ENCODE data around the gene CHCHD1.
"Not testable (repeated sequence)": the region's sequence is repeated elsewhere in the genome, so short reads cannot be mapped to it uniquely, and the experiment has no call there.

The CHCHD1 gene

GRCh38 chr10:73791871-73792400 is 10.1 kb downstream of the CHCHD1 start:
- no peak for DNase-seq (ENCODE audit: low read depth)
- H3K4me3 ChIP-seq (ENCODE audit: low read length), result no peak overlapping the region
- TF ChIP-seq, protein P1, sequence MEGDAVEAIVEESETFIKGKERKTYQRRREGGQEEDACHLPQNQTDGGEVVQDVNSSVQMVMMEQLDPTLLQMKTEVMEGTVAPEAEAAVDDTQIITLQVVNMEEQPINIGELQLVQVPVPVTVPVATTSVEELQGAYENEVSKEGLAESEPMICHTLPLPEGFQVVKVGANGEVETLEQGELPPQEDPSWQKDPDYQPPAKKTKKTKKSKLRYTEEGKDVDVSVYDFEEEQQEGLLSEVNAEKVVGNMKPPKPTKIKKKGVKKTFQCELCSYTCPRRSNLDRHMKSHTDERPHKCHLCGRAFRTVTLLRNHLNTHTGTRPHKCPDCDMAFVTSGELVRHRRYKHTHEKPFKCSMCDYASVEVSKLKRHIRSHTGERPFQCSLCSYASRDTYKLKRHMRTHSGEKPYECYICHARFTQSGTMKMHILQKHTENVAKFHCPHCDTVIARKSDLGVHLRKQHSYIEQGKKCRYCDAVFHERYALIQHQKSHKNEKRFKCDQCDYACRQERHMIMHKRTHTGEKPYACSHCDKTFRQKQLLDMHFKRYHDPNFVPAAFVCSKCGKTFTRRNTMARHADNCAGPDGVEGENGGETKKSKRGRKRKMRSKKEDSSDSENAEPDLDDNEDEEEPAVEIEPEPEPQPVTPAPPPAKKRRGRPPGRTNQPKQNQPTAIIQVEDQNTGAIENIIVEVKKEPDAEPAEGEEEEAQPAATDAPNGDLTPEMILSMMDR (conservative IDR thresholded peaks at IDR 0.05; ENCODE audit: low read depth, low read length), result no peak

DNA sequence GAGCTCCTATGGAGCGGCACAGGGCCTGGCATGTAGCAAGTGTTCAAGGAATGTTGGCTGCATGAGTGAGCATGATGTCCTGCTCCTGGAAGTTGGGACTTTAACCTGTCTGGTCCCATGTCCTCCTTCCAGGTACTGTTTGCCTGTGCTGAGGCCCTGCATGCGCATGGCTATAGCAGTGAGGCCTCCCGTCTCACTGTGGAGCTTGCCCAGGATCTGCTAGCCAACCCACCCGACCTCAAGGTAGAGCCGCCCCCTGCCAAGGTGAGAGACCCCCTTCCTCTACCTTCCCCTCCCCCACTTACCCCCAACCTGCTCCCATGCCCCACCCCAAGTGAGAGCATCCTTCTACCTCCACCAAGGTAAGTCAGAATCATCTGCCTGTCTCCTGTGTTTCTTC is 11.6 kb downstream of the CHCHD1 start:
- H3K4me3 ChIP-seq (ENCODE audit: low read length), result no peak overlapping the region
- TF ChIP-seq, protein P1 (conservative IDR thresholded peaks at IDR 0.05; ENCODE audit: low read depth, low read length), result no peak
- no peak for DNase-seq (ENCODE audit: low read depth)

- H3K4me3 ChIP-seq (ENCODE audit: low read length); DNase-seq (ENCODE audit: low read depth): not testable (repeated sequence)
Observed at GRCh38 chr10:73795491-73795890, 13.6 kb downstream of the CHCHD1 start.

GRCh38 chr10:73796035-73796434 is 14.2 kb downstream of the CHCHD1 start:
- not testable (repeated sequence) for H3K4me3 ChIP-seq (ENCODE audit: low read length); DNase-seq (ENCODE audit: low read depth)

- no peak for DNase-seq (ENCODE audit: low read depth)
- TF ChIP-seq, protein P1 (conservative IDR thresholded peaks at IDR 0.05; ENCODE audit: low read depth, low read length), result no peak
- no peak overlapping the region for H3K4me3 ChIP-seq (ENCODE audit: low read length)
Observed at GRCh38 chr10:73796766-73797165, 14.9 kb downstream of the CHCHD1 start.

GRCh38 chr10:73797324-73798025 is 15.6 kb downstream of the CHCHD1 start:
- no peak for DNase-seq (ENCODE audit: low read depth)
- no peak overlapping the region for H3K4me3 ChIP-seq (ENCODE audit: low read length)

GRCh38 chr10:73798087-73798486 is 16.2 kb downstream of the CHCHD1 start:
- TF ChIP-seq, protein P1 (conservative IDR thresholded peaks at IDR 0.05; ENCODE audit: low read depth, low read length), result no peak
- H3K4me3 ChIP-seq (ENCODE audit: low read length), result no peak overlapping the region
- DNase-seq (ENCODE audit: low read depth), result no peak

More at GRCh38 chr10:73797324-73798025, 15.6 kb downstream of the CHCHD1 start:
- TF ChIP-seq, protein P1 (conservative IDR thresholded peaks at IDR 0.05; ENCODE audit: low read depth, low read length), result no peak

GRCh38 chr10:73798927-73799560 is 17.2 kb downstream of the CHCHD1 start:
- TF ChIP-seq, protein P1 (conservative IDR thresholded peaks at IDR 0.05; ENCODE audit: low read depth, low read length), result no peak
- H3K4me3 ChIP-seq (ENCODE audit: low read length), result no peak overlapping the region

More at GRCh38 chr10:73798927-73799560, 17.2 kb downstream of the CHCHD1 start:
- no peak for DNase-seq (ENCODE audit: low read depth)
